ENCODE results near the gene CEL.
"Not testable (repeated sequence)": the region's sequence is repeated elsewhere in the genome, so short reads cannot be mapped to it uniquely, and the experiment has no call there.

The CEL gene

DNA sequence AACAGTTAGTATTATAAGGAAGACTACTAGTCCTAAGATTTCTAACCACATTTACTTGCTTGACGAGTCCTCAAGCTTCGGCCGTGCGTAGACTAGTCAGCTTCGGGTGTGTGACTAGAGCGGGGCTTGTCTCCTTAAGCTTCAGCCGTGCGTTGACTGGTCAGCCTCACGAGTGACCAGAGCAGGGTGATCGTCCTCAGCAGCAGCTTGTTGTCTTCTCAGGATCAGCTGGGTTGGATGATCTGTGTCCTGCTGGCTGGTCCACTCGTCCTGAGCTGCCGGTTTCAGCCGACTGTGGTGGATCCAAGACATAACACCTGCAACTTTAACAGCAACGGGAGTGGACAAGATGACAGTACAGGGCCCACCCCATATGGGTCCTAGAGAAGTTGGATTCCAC is 16.7 kb downstream of the CEL start (continued):
- TF ChIP-seq, protein P1, sequence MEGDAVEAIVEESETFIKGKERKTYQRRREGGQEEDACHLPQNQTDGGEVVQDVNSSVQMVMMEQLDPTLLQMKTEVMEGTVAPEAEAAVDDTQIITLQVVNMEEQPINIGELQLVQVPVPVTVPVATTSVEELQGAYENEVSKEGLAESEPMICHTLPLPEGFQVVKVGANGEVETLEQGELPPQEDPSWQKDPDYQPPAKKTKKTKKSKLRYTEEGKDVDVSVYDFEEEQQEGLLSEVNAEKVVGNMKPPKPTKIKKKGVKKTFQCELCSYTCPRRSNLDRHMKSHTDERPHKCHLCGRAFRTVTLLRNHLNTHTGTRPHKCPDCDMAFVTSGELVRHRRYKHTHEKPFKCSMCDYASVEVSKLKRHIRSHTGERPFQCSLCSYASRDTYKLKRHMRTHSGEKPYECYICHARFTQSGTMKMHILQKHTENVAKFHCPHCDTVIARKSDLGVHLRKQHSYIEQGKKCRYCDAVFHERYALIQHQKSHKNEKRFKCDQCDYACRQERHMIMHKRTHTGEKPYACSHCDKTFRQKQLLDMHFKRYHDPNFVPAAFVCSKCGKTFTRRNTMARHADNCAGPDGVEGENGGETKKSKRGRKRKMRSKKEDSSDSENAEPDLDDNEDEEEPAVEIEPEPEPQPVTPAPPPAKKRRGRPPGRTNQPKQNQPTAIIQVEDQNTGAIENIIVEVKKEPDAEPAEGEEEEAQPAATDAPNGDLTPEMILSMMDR (tag by site-specific recombination; IDR thresholded peaks at IDR 0.05) = no peak
- TF ChIP-seq ZNF707 (tag by site-specific recombination; IDR thresholded peaks at IDR 0.05) = no peak

DNA sequence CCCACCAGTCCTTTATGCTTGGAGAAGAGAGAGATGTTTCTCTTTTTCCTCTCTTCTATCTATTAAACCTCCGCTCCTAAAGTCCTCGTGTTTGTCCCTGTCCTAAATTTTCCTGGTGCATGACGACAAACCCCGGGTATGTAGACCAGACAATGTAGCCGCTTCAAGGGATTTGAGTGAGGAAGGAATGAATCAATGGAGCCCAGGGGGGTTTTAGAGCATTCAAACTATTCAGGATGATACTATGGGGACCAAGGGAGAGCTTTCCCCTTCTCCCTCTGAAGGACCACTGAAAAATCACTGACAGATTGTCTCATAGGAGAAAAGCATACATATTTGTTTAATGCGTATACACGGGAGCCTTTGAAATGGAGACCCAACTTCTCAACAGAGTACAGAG is 18.4 kb downstream of the CEL start:
- Histone ChIP-seq H3K36me3 (ENCODE audit: control insufficient read depth in 2 of 2, insufficient read depth in 1 of 2, low read length in 2 of 2) (no peaks in the 10 kb centered on the region), H3K9me3 (ENCODE audit: control insufficient read depth, insufficient read depth, low read depth, low read length) (no peaks in the 10 kb centered on the region), H3K27ac (ENCODE audit: extremely low read depth, low read depth, low read length) (no peak overlapping the region), H3K4me3 (ENCODE audit: low read depth, low read length) (no peak overlapping the region), H3K4me1 (ENCODE audit: control insufficient read depth, insufficient read depth, low read length) (no peaks in the 10 kb centered on the region)
- no peak for TF ChIP-seq SCRT1 (tag by site-specific recombination; IDR thresholded peaks at IDR 0.05; ENCODE audit: borderline replicate concordance)
- no peak for TF ChIP-seq HOXC10 (CRISPR knock-in tag; IDR thresholded peaks at IDR 0.05)
- TF ChIP-seq ZNF555 (tag by site-specific recombination; conservative IDR thresholded peaks at IDR 0.05) = no peak
- no peak for TF ChIP-seq SALL2 (tag by site-specific recombination; IDR thresholded peaks at IDR 0.05; ENCODE audit: borderline replicate concordance)
- TF ChIP-seq ZNF600 (tag by site-specific recombination; IDR thresholded peaks at IDR 0.05) = no peak
- TF ChIP-seq ZXDB (tag by site-specific recombination; IDR thresholded peaks at IDR 0.05) = no peak
- ChIA-PET POLR2A (interaction anchor here (3.2 kb wide), 1 partner anchor 50 kb away, joined by 14 read pairs; the partner anchor contains the start of gene GTF3C5), CTCF (interaction anchor here (1.1 to 3.0 kb wide), 3 partner anchors 23 to 67 kb away, joined by 3 to 13 read pairs (median 7); no protein-coding TSS in a partner anchor)

DNA sequence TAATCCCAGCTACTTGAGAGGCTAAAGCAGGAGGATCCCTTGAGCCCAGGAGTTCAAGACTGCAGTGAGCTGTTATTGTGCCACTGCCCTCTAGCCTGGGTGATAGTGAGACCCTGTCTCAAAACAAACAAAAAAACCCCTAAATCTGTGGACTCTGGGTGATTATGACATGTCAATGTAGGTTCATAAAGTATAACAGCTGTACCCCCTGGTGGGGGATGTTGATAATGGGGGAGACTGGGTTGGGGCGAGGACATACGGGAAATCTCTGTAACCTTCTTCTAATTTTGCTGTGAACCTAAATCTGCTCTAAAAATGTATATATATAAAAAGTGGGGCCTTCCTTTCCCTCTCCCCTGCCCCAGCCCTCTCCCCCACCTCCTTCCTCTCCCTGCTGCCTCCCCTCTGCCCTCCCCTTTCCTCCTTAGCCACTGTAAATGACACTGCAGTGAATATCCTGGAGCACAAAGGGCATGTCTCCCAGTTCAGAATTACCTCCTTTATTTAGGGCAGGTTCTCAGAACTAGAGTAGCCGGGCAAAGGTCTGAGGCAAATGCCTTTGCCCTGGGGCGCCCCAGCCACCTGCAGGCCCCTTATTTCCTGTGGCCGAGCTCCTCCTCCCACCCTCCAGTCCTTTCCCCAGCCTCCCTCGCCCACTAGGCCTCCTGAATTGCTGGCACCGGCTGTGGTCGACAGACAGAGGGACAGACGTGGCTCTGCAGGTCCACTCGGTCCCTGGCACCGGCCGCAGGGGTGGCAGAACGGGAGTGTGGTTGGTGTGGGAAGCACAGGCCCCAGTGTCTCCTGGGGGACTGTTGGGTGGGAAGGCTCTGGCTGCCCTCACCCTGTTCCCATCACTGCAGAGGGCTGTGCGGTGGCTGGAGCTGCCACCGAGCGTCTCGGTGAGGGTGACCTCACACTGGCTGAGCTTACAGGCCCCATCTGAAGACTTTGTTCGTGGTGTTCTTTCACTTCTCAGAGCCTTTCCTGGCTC is 19.3 kb downstream of the CEL start:
- not testable (repeated sequence) for H3K27ac ChIP-seq (ENCODE audit: extremely low read depth, low read depth, low read length); H3K36me3 ChIP-seq (ENCODE audit: control insufficient read depth in 2 of 2, insufficient read depth in 1 of 2, low read length in 2 of 2); H3K9me3 ChIP-seq (ENCODE audit: control insufficient read depth, insufficient read depth, low read depth, low read length); H3K4me3 ChIP-seq (ENCODE audit: low read depth, low read length); H3K4me1 ChIP-seq (ENCODE audit: control insufficient read depth, insufficient read depth, low read length)
- CTCF ChIA-PET = interaction anchor here (1.1 to 3.0 kb wide), 3 partner anchors 22 to 66 kb away, joined by 3 to 13 read pairs (median 7); no protein-coding TSS in a partner anchor
- POLR2A ChIA-PET = interaction anchor here (3.2 kb wide), 1 partner anchor 50 kb away, joined by 14 read pairs; the partner anchor contains the start of gene GTF3C5

DNA sequence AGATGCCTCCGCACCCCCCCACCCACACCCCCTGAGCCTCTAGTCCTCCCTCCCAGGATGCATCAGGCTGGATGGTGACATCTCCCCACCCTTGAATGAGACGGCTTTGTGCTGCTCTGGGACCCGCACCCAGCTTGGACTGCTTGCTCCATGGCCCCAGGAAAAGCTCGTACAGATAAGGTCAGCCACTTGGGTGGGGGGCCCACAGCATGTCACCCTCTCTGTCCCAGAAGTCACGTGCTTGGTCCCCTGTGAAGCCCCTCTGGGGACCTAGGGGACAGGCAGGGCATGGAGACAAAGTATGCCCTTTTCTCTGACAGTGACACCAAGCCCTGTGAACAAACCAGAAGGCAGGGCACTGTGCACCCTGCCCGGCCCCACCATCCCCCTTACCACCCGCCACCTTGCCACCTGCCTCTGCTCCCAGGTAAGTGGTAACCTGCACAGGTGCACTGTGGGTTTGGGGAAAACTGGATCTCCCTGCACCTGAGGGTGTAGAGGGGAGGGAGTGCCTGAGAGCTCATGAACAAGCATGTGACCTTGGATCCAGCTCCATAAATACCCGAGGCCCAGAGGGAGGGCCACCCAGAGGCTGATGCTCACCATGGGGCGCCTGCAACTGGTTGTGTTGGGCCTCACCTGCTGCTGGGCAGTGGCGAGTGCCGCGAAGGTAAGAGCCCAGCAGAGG is 20.3 kb downstream of the CEL start:
- H3K4me3 ChIP-seq (ENCODE audit: low read depth, low read length); H3K27ac ChIP-seq (ENCODE audit: extremely low read depth, low read depth, low read length); H3K36me3 ChIP-seq (ENCODE audit: control insufficient read depth in 2 of 2, insufficient read depth in 1 of 2, low read length in 2 of 2); POLR2A ChIA-PET; H3K9me3 ChIP-seq (ENCODE audit: control insufficient read depth, insufficient read depth, low read depth, low read length); H3K4me1 ChIP-seq (ENCODE audit: control insufficient read depth, insufficient read depth, low read length); CTCF ChIA-PET: not testable (repeated sequence)

DNA sequence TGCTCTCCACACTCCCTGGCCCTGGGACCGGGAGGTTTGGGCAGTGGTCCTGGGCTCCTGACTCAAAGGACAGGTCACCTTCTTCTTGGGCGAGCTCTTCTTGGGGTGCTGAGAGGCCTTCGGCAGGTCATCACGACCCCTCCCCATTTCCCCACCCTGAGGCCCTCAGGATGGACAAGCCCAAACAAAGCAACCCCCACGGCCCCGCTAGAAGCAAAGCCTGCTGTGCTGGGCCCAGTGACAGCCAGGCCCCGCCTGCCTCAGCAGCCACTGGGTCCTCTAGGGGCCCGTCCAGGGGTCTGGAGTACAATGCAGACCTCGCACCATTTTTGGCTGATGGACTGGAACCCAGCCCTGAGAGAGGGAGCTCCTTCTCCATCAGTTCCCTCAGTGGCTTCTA is 21.9 kb downstream of the CEL start:
- POLR2A ChIA-PET = not testable (repeated sequence)

DNA sequence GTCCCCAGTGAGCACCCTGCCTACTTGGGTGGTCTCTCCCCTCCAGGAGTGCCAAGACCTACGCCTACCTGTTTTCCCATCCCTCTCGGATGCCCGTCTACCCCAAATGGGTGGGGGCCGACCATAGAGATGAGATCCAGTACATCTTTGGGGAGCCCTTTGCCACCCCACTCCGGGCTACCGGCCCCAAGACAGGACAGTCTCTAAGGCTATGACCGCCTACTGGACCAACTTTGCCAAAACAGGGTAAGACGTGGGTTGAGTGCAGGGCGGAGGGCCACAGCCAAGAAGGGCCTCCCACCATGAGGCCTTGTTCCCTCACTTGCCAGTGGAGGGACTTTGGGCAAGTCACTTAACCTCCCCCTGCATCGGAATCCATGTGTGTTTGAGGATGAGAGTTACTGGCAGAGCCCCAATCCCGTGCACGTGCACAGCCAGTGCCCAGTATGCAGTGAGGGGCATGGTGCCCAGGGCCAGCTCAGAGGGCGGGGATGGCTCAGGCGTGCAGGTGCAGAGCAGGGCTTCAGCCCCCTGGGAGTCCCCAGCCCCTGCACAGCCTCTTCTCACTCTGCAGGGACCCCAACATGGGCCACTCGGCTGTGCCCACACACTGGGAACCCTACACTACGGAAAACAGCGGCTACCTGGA is 24.6 kb downstream of the CEL start:
- CTCF ChIA-PET, POLR2A ChIA-PET: not testable (repeated sequence)

More for the DNA sequence above, 21.9 kb downstream of the CEL start:
- H3K36me3 ChIP-seq (ENCODE audit: control insufficient read depth in 2 of 2, insufficient read depth in 1 of 2, low read length in 2 of 2); H3K27ac ChIP-seq (ENCODE audit: extremely low read depth, low read depth, low read length); H3K4me1 ChIP-seq (ENCODE audit: control insufficient read depth, insufficient read depth, low read length); H3K4me3 ChIP-seq (ENCODE audit: low read depth, low read length); H3K9me3 ChIP-seq (ENCODE audit: control insufficient read depth, insufficient read depth, low read depth, low read length): not testable (repeated sequence)
- CTCF ChIA-PET = interaction anchor here (0.7 kb wide), 1 partner anchor 24 kb away, joined by 3 read pairs; no protein-coding TSS in a partner anchor
- peak; percentile 58; the same call in 1 of the 2 replicates for TF ChIP-seq ZIC2 (tag by site-specific recombination; IDR thresholded peaks at IDR 0.05)

More for the DNA sequence above, 24.6 kb downstream of the CEL start:
- H3K36me3 ChIP-seq (ENCODE audit: control insufficient read depth in 2 of 2, insufficient read depth in 1 of 2, low read length in 2 of 2); H3K27ac ChIP-seq (ENCODE audit: extremely low read depth, low read depth, low read length); H3K9me3 ChIP-seq (ENCODE audit: control insufficient read depth, insufficient read depth, low read depth, low read length); H3K4me3 ChIP-seq (ENCODE audit: low read depth, low read length); H3K4me1 ChIP-seq (ENCODE audit: control insufficient read depth, insufficient read depth, low read length): not testable (repeated sequence)

Measured in HEK293 (cell line).